Adipocyte (in vitro differentiated cells): ENCODE measurements around the gene VIT.
A peak's percentile ranks its signal among the peaks of the same experiment; 100 is the strongest.

Experiments used
- DNase-seq: peaks from one replicate; pipeline ENCODE4 v3.0.0-alpha.2; 2015; ENCODE audit warnings: low read depth
- H3K27me3 ChIP-seq: replicated peaks from 2 replicates; pipeline ENCODE4 v1.7.0; 2013; ENCODE audit warnings: mild to moderate bottlenecking, low read length, moderate library complexity; ENCODE audit not compliant: control insufficient read depth, insufficient read depth
- H3K36me3 ChIP-seq: 2 replicates; pipeline ENCODE4 v1.7.0; 2013; ENCODE audit warnings: low read length, mild to moderate bottlenecking, moderate library complexity; ENCODE audit not compliant: control insufficient read depth, insufficient read depth, severe bottlenecking
- H3K4me1 ChIP-seq: 2 replicates; pipeline ENCODE4 v1.7.0; 2013; ENCODE audit warnings: mild to moderate bottlenecking, low read length, moderate library complexity; ENCODE audit not compliant: control insufficient read depth, insufficient read depth
- H3K4me3 ChIP-seq: 2 replicates; pipeline ENCODE4 v1.7.0; 2013; ENCODE audit warnings: mild to moderate bottlenecking, low read length, moderate library complexity
- H3K9ac ChIP-seq: 2 replicates; pipeline ENCODE4 v1.7.0; 2013; ENCODE audit warnings: mild to moderate bottlenecking, low read length, moderate library complexity
- H3K9me3 ChIP-seq: 2 replicates; pipeline ENCODE4 v1.7.0; 2013; ENCODE audit warnings: mild to moderate bottlenecking, low read length, moderate library complexity; ENCODE audit not compliant: control insufficient read depth

VIT gene

DNA sequence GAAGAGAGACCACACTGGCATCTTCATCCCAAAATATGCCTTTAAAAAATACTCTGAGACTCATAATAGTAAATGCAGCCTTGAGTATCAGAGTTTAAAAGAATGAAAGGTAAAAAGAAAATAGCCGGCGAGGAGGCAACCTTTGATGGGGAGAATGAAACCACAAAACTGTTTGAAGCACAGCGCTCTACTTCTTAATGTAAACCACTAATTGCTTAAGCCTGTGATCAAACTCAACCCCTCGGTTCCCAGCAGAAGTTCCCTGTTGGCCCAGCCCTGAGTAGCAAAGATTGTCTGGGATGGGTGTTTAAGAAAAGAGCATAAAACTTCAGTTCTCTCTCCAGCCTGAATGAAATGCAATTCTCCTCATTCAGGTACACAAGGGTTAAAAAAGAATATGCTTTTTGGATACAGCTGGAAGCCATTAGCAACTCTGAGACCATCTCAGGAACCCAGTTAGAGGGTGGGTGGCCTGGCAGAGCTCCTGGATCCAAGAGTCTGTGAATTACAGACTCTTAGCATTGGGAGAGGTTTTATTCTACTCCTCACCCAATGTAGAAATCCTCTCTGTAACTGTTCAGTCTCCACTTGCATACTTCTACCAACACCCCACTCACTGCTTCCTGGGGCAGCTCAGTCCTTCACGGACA lies 44.8 kb downstream of the VIT start:
- Histone ChIP-seq H3K9me3 (no peaks in the 10 kb centered on the region), H3K36me3 (peaks cover 8% of the 10 kb centered on the region), H3K27me3 (no peaks in the 10 kb centered on the region), H3K9ac (no peak overlapping the region), H3K4me1 (no peaks in the 10 kb centered on the region), H3K4me3 (no peak overlapping the region)
- peak; percentile 24 for DNase-seq

GRCh38 chr2:36743954-36744353 lies 47.4 kb downstream of the VIT start:
- Histone ChIP-seq H3K27me3 (no peaks in the 10 kb centered on the region), H3K36me3 (peaks cover 8% of the 10 kb centered on the region), H3K4me1 (no peaks in the 10 kb centered on the region), H3K9ac (no peak overlapping the region), H3K4me3 (no peak overlapping the region), H3K9me3 (no peaks in the 10 kb centered on the region)
- DNase-seq, result no peak

DNA sequence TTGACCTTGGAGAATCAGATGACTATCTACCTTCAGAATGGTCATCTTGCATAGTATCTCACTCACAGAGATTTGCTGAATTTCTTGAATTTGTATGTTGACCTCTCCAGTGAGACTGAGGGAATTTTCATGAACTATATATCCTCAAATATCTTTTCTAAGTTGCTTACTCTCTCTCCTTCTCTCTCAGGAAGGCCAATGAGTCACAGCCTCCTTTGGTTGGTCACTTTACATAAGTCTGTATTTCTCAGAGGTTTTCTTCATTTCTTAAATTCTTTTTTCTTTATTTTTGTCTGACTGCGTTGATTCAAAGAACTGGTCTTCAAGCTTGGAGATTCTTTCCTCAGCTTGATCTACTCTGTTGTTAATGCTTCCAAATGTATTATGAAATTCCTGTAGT lies 51.7 kb downstream of the VIT start:
- H3K36me3 ChIP-seq, result peaks cover 8% of the 10 kb centered on the region
- H3K4me1 ChIP-seq, result no peaks in the 10 kb centered on the region
- no peak overlapping the region for H3K4me3 ChIP-seq
- DNase-seq, result peak; percentile 35
- H3K27me3 ChIP-seq, result no peaks in the 10 kb centered on the region
- H3K9ac ChIP-seq, result no peak overlapping the region
- no peaks in the 10 kb centered on the region for H3K9me3 ChIP-seq

DNA sequence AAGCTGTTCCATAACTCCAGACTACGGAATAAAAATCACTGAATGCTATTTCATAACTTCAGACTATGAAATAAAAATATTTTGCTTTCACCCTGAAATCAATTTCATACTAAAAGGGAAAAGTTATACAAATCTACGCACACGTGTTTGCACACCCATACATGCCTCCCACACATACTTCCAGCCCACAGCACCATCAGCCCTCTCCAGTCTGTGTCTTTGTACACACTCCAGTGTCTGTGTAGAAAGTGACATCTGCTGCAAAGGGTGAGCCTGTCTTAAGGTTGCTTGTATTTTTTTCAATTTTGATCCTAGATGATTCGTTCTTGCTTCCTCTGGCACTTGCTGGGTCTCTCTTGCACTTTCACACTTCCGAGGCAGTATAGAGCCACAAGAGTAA lies 53.6 kb downstream of the VIT start:
- Histone ChIP-seq H3K9ac (no peak overlapping the region), H3K4me3 (no peak overlapping the region), H3K27me3 (no peaks in the 10 kb centered on the region), H3K9me3 (no peaks in the 10 kb centered on the region), H3K4me1 (no peaks in the 10 kb centered on the region), H3K36me3 (peaks cover 7% of the 10 kb centered on the region)
- DNase-seq, result no peak

- Histone ChIP-seq H3K4me1 (no peaks in the 10 kb centered on the region), H3K27me3 (no peaks in the 10 kb centered on the region), H3K9ac (no peak overlapping the region), H3K36me3 (peaks cover 7% of the 10 kb centered on the region), H3K9me3 (no peaks in the 10 kb centered on the region), H3K4me3 (no peak overlapping the region)
- DNase-seq, result no peak
Measured at GRCh38 chr2:36753706-36754221, 57.3 kb downstream of the VIT start.

- Histone ChIP-seq H3K9me3 (no peaks in the 10 kb centered on the region), H3K4me1 (no peaks in the 10 kb centered on the region), H3K27me3 (no peaks in the 10 kb centered on the region), H3K4me3 (no peak overlapping the region), H3K36me3 (peaks cover 11% of the 10 kb centered on the region), H3K9ac (no peak overlapping the region)
- no peak for DNase-seq
Measured at GRCh38 chr2:36754578-36754977, 58.1 kb downstream of the VIT start.

GRCh38 chr2:36756438-36756837 lies 59.9 kb downstream of the VIT start:
- H3K4me3 ChIP-seq, result no peak overlapping the region
- no peak for DNase-seq

GRCh38 chr2:36762764-36763490 lies 66.4 kb downstream of the VIT start:
- H3K9ac ChIP-seq, result no peak overlapping the region
- peaks cover 5% of the 10 kb centered on the region for H3K36me3 ChIP-seq
- H3K27me3 ChIP-seq, result no peaks in the 10 kb centered on the region
- H3K9me3 ChIP-seq, result no peaks in the 10 kb centered on the region
- no peaks in the 10 kb centered on the region for H3K4me1 ChIP-seq
- no peak overlapping the region for H3K4me3 ChIP-seq
- no peak for DNase-seq

More at GRCh38 chr2:36756438-36756837, 59.9 kb downstream of the VIT start:
- no peaks in the 10 kb centered on the region for H3K4me1 ChIP-seq
- no peaks in the 10 kb centered on the region for H3K27me3 ChIP-seq
- H3K36me3 ChIP-seq, result peaks cover 12% of the 10 kb centered on the region
- H3K9me3 ChIP-seq, result no peaks in the 10 kb centered on the region
- no peak overlapping the region for H3K9ac ChIP-seq

GRCh38 chr2:36769106-36769505 lies 72.6 kb downstream of the VIT start:
- peak; percentile 17 for DNase-seq
- no peaks in the 10 kb centered on the region for H3K9me3 ChIP-seq
- no peaks in the 10 kb centered on the region for H3K36me3 ChIP-seq
- peaks cover 4% of the 10 kb centered on the region for H3K4me1 ChIP-seq
- no peaks in the 10 kb centered on the region for H3K27me3 ChIP-seq
- no peak overlapping the region for H3K4me3 ChIP-seq
- H3K9ac ChIP-seq, result no peak overlapping the region

DNA sequence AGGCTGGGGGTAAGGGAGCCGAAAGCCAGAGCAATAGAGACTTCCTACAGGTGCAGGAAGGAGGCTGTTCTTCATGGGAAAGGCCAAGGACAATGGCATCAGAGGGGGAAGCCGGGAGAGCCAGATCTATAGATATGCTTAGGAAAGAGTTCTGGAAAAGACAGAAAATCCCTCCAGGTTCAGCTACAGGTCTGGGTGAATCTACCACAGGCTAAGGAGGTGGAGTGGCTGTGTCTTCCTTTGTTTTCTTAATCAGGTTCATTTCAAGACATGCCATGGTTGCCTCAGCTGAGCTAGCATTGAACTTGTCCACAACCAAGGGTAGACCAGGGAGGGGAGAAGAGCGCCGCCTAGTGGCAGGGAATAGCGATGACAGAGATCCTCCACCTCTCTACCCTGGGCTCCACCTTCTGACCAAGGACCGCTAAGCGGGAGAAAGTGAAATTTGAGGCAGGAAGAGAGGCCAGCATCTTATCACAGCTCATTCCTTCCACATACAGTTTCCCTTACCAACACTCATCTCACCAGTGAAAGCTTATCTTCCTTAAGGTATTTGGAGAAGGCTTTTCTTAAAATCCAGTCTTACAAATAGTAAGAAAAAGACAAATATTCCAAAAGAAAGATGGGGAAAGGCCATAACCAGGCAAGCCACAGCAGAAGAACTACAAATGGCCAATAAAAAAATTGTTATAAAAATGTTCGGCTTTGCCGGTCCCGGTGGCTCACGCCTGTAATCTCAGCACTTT lies 74.2 kb downstream of the VIT start:
- Histone ChIP-seq H3K9ac (no peak overlapping the region), H3K9me3 (no peaks in the 10 kb centered on the region), H3K4me3 (no peak overlapping the region), H3K36me3 (no peaks in the 10 kb centered on the region), H3K4me1 (peaks cover 4% of the 10 kb centered on the region), H3K27me3 (no peaks in the 10 kb centered on the region)
- peak; percentile 34 for DNase-seq

GRCh38 chr2:36771671-36772070 lies 75.2 kb downstream of the VIT start:
- Histone ChIP-seq H3K9me3 (no peaks in the 10 kb centered on the region), H3K4me3 (no peak overlapping the region), H3K36me3 (no peaks in the 10 kb centered on the region), H3K4me1 (peaks cover 4% of the 10 kb centered on the region), H3K27me3 (no peaks in the 10 kb centered on the region), H3K9ac (no peak overlapping the region)
- no peak for DNase-seq
